ENCODE data around the gene C1QTNF4.

Gene C1QTNF4

DNA sequence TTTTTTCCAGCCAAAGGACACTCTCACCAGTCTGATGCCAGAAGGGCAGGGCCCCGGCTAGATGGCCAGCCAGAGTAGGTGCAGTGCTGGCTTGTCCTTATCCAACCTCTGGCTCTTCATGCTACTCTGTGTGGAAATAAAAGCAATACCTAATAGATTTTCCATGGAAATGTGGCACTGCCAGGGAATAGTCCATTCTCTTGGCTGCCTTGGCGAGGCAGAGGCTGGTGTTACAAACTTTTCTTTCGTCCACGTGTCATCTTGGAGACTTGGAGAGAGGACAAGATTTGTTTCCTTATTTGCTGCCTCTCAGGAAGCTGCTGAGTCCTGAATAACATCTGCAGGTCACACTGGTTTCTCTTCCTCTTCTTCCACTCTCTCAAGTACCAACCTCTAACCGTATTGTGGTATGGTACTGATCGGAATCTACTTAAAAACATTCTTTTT, 17.2 kb upstream of the C1QTNF4 start:
- DNase-seq (ENCODE audit: low spot score in 2 of 2), result no peak
- in situ Hi-C loops (cut with MboI; ENCODE audit: low sequenced_read_pairs), result no loop called here
- no peak overlapping the region for H3K4me3 ChIP-seq
- no peaks in the 10 kb centered on the region for H3K9me3 ChIP-seq
- H3K4me1 ChIP-seq, result no peaks in the 10 kb centered on the region
- H3K36me3 ChIP-seq (replicated peaks), result no peaks in the 10 kb centered on the region
- peaks cover 1% of the 10 kb centered on the region; the same call in 1 of the 2 replicates for H3K27me3 ChIP-seq (ENCODE audit: low read depth)

- in situ Hi-C loops (cut with MboI; ENCODE audit: low sequenced_read_pairs), result no loop called here
- no peaks in the 10 kb centered on the region for H3K36me3 ChIP-seq (replicated peaks)
- H3K27me3 ChIP-seq (ENCODE audit: low read depth), result peaks cover 3% of the 10 kb centered on the region; the same call in 1 of the 2 replicates
- H3K9me3 ChIP-seq, result no peaks in the 10 kb centered on the region
- DNase-seq (ENCODE audit: low spot score in 2 of 2), result no peak
- no peak overlapping the region for H3K4me3 ChIP-seq
- H3K4me1 ChIP-seq, result no peaks in the 10 kb centered on the region
Observed at GRCh38 chr11:47609675-47610074, 15.5 kb upstream of the C1QTNF4 start.

- Histone ChIP-seq H3K4me1 (no peaks in the 10 kb centered on the region), H3K36me3 (replicated peaks) (no peaks in the 10 kb centered on the region), H3K4me3 (no peak overlapping the region), H3K27me3 (ENCODE audit: low read depth) (peaks cover 3% of the 10 kb centered on the region; the same call in 1 of the 2 replicates), H3K9me3 (no peaks in the 10 kb centered on the region)
- DNase-seq (ENCODE audit: low spot score in 2 of 2), result no peak
- in situ Hi-C loops (cut with MboI; ENCODE audit: low sequenced_read_pairs), result no loop called here
Observed at GRCh38 chr11:47607380-47607779, 13.2 kb upstream of the C1QTNF4 start.

DNA sequence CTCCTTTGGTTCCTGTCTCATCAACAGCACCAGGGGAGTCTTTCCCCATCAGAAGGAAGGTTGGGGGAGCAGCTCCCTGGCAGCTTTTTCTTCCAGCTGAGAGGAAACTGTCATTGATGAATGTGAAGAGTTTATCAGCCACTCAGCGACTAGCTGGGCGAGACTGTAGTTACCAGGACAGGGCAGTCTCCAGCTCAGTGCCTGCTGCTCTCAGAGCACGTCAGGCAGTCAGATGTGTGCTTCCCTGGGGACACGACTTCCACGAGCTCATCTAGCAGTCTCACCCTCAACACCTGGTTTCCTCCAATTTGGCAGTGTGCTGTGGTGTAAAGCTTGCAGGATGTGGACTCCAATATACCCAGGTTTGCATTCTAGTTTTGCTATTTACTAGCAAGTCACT, 12.5 kb upstream of the C1QTNF4 start:
- H3K4me3 ChIP-seq, result no peak overlapping the region
- in situ Hi-C loops (cut with MboI; ENCODE audit: low sequenced_read_pairs), result no loop called here
- DNase-seq (ENCODE audit: low spot score in 2 of 2), result no peak

DNA sequence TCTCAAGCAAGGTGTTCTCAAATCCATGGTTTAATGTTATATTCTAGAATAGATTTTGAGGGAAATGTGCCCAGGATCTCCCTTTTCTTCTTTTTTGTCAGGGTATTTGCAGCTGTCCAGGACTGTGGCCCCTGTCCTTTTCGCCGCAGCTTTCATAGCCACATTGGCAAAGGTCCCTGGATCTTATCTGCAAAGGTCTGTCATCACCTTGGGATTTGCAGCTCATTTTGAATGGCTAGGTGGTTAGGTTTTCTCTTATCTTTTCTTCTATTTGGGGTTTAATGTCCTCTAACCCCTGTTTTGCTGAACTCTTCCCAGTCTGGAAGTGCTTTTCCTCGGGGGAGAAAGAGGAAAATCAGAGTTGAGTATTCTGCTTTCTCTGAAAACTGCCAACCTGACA, 11.7 kb upstream of the C1QTNF4 start:
- no peaks in the 10 kb centered on the region for H3K9me3 ChIP-seq
- in situ Hi-C loops (cut with MboI; ENCODE audit: low sequenced_read_pairs), result no loop called here
- H3K4me3 ChIP-seq, result no peak overlapping the region
- H3K36me3 ChIP-seq (replicated peaks), result no peaks in the 10 kb centered on the region
- DNase-seq (ENCODE audit: low spot score in 2 of 2), result no peak
- H3K4me1 ChIP-seq, result no peaks in the 10 kb centered on the region
- H3K27me3 ChIP-seq (ENCODE audit: low read depth), result peaks cover 3% of the 10 kb centered on the region; the same call in 1 of the 2 replicates

More for the DNA sequence above, 12.5 kb upstream of the C1QTNF4 start:
- no peaks in the 10 kb centered on the region for H3K4me1 ChIP-seq
- peaks cover 3% of the 10 kb centered on the region; the same call in 1 of the 2 replicates for H3K27me3 ChIP-seq (ENCODE audit: low read depth)
- no peaks in the 10 kb centered on the region for H3K36me3 ChIP-seq (replicated peaks)
- H3K9me3 ChIP-seq, result no peaks in the 10 kb centered on the region

DNA sequence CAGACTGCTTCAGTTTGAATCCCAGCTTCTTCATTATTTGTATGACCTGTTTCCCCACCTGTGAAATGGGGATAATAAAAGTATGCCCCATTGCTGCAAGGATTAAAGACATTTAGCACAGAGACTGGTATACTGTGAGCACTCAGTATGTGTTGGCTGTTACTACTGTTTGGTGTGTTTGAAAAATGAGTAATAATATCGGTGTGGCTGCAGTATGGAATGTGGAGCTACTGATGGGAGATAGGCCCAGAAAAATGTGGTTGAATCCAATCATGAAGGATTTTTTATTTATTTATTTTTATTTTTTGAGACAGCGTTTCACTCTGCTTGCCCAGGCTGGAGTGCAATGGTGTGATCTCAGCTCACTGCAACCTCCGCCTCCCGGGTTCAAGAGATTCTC, 9.1 kb upstream of the C1QTNF4 start:
- H3K27me3 ChIP-seq (ENCODE audit: low read depth), result peaks cover 3% of the 10 kb centered on the region; the same call in 1 of the 2 replicates
- in situ Hi-C loops (cut with MboI; ENCODE audit: low sequenced_read_pairs), result no loop called here
- no peak overlapping the region for H3K4me3 ChIP-seq
- no peaks in the 10 kb centered on the region for H3K4me1 ChIP-seq
- H3K9me3 ChIP-seq, result no peaks in the 10 kb centered on the region
- no peak for DNase-seq (ENCODE audit: low spot score in 2 of 2)
- H3K36me3 ChIP-seq (replicated peaks), result no peaks in the 10 kb centered on the region

- Histone ChIP-seq H3K9me3 (no peaks in the 10 kb centered on the region), H3K4me3 (no peak overlapping the region), H3K27me3 (ENCODE audit: low read depth) (no peaks in the 10 kb centered on the region), H3K36me3 (replicated peaks) (no peaks in the 10 kb centered on the region), H3K4me1 (no peaks in the 10 kb centered on the region)
- in situ Hi-C loops (cut with MboI; ENCODE audit: low sequenced_read_pairs), result no loop called here
- no peak for DNase-seq (ENCODE audit: low spot score in 2 of 2)
Observed at GRCh38 chr11:47599902-47600301, 5.7 kb upstream of the C1QTNF4 start.

DNA sequence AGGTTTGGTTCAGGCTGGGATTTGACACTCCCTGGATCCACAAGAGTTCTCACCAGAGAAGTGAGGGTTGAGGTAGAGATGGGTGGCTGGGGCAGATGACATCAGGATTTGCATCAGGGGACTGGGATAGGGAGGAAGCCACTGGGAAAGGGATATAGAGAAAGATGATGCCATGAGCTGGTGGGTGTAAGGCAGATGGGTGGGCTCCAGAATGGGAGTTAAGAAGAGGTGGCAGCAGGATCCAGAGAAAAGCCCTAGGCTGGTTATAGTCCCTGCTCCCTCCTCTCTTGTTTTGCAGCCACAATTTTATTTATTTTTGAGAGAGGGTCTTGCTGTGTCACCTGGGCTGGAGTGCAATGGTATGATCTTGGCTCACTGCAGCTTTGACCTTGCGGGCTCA, 1.8 kb upstream of the C1QTNF4 start:
- Histone ChIP-seq H3K9me3 (no peaks in the 10 kb centered on the region), H3K4me3 (no peak overlapping the region), H3K27me3 (ENCODE audit: low read depth) (peaks cover 4% of the 10 kb centered on the region; the same call in 1 of the 2 replicates), H3K4me1 (no peaks in the 10 kb centered on the region), H3K36me3 (replicated peaks) (no peaks in the 10 kb centered on the region)
- in situ Hi-C loops (cut with MboI; ENCODE audit: low sequenced_read_pairs), result no loop called here
- DNase-seq (ENCODE audit: low spot score in 2 of 2), result no peak

DNA sequence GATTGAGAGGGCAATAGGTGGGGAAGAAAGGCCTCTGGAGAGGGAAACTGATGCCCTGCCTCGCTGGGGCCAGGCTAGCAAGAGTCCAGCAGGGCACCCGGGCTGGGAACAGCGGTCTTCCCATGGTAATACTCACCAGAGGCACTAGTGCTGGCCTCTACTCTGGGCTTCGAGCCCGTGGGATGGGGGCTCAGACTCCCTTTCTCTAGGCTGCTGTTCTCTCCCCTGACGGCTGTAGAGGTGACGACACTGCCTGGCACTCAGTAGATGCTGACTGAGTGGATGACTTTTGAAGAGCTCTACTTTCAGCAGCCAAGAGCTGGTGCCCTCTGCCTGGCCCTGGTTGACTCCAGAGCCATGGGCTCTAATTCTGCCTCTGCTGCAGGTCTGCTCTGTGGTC, 818 bp upstream of the C1QTNF4 start:
- Histone ChIP-seq H3K27me3 (ENCODE audit: low read depth) (peaks cover 4% of the 10 kb centered on the region; the same call in 1 of the 2 replicates), H3K36me3 (replicated peaks) (no peaks in the 10 kb centered on the region), H3K9me3 (no peaks in the 10 kb centered on the region), H3K4me3 (no peak overlapping the region), H3K4me1 (no peaks in the 10 kb centered on the region)
- in situ Hi-C loops (cut with MboI; ENCODE audit: low sequenced_read_pairs), result no loop called here
- DNase-seq (ENCODE audit: low spot score in 2 of 2), result no peak

DNA sequence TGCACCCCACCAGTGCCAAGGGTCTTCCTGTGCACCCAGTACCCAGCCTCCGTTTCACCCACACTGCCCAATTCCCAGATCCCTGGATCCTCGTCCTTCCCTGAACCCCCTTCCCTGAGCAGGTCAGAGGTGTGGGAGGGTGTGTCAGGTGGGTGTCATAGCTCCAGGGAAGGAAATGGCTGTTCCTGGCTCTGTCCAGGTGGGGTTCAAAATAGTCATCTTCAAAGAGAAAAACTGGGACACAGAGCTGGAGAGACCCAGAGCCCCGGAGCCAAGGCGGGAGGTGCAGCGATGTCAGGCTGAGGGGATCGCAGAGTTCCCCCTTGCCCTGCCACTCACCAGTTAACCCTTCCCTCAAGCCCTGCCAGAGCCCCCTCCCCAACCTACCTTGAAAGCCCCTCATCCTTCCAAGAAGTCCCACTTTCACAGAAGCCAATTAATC, 698 bp downstream of the C1QTNF4 start:
- in situ Hi-C loops (cut with MboI; ENCODE audit: low sequenced_read_pairs), result no loop called here
- Histone ChIP-seq H3K27me3 (ENCODE audit: low read depth) (peaks cover 4% of the 10 kb centered on the region; the same call in 1 of the 2 replicates), H3K36me3 (replicated peaks) (no peaks in the 10 kb centered on the region), H3K4me1 (no peaks in the 10 kb centered on the region), H3K4me3 (no peak overlapping the region), H3K9me3 (no peaks in the 10 kb centered on the region)
- no peak for DNase-seq (ENCODE audit: low spot score in 2 of 2)

- no peaks in the 10 kb centered on the region for H3K36me3 ChIP-seq (replicated peaks)
- peaks cover 4% of the 10 kb centered on the region; the same call in 1 of the 2 replicates for H3K27me3 ChIP-seq (ENCODE audit: low read depth)
- H3K9me3 ChIP-seq, result no peaks in the 10 kb centered on the region
- DNase-seq (ENCODE audit: low spot score in 2 of 2), result no peak
- no peak overlapping the region for H3K4me3 ChIP-seq
- in situ Hi-C loops (cut with MboI; ENCODE audit: low sequenced_read_pairs), result no loop called here
- no peaks in the 10 kb centered on the region for H3K4me1 ChIP-seq
Observed at GRCh38 chr11:47592970-47593369, 1.2 kb downstream of the C1QTNF4 start.

- no peaks in the 10 kb centered on the region for H3K9me3 ChIP-seq
- no peak for DNase-seq (ENCODE audit: low spot score in 2 of 2)
- H3K4me3 ChIP-seq, result no peak overlapping the region
- peaks cover 4% of the 10 kb centered on the region; the same call in 1 of the 2 replicates for H3K27me3 ChIP-seq (ENCODE audit: low read depth)
- in situ Hi-C loops (cut with MboI; ENCODE audit: low sequenced_read_pairs), result no loop called here
- no peaks in the 10 kb centered on the region for H3K36me3 ChIP-seq (replicated peaks)
- no peaks in the 10 kb centered on the region for H3K4me1 ChIP-seq
Observed at GRCh38 chr11:47592251-47592650, 2.0 kb downstream of the C1QTNF4 start.

- no peak for DNase-seq (ENCODE audit: low spot score in 2 of 2)
- Histone ChIP-seq H3K4me3 (no peak overlapping the region), H3K27me3 (ENCODE audit: low read depth) (peaks cover 4% of the 10 kb centered on the region; the same call in 1 of the 2 replicates), H3K36me3 (replicated peaks) (no peaks in the 10 kb centered on the region), H3K9me3 (no peaks in the 10 kb centered on the region), H3K4me1 (no peaks in the 10 kb centered on the region)
- in situ Hi-C loops (cut with MboI; ENCODE audit: low sequenced_read_pairs), result no loop called here
Observed at GRCh38 chr11:47591764-47592163, 2.4 kb downstream of the C1QTNF4 start.

GRCh38 chr11:47589977-47590861, 4.0 kb downstream of the C1QTNF4 start:
- Histone ChIP-seq H3K4me1 (no peaks in the 10 kb centered on the region), H3K36me3 (replicated peaks) (no peaks in the 10 kb centered on the region), H3K27me3 (ENCODE audit: low read depth) (peaks cover 4% of the 10 kb centered on the region; the same call in 1 of the 2 replicates), H3K4me3 (no peak overlapping the region), H3K9me3 (no peaks in the 10 kb centered on the region)
- no peak for DNase-seq (ENCODE audit: low spot score in 2 of 2)
- in situ Hi-C loops (cut with MboI; ENCODE audit: low sequenced_read_pairs), result no loop called here
